GM19438 (cell line): ENCODE measurements around the gene SUPT20H.
"Not testable (repeated sequence)": the region's sequence is repeated elsewhere in the genome, so short reads cannot be mapped to it uniquely, and the experiment has no call there.

Experiments used
- ATAC-seq: cut with Tn5 transposase; IDR thresholded peaks from one replicate; pipeline ENCODE4 v1.9.1; 2021; ENCODE audit warnings: low read depth; ENCODE audit not compliant: unreplicated experiment

SUPT20H gene

DNA sequence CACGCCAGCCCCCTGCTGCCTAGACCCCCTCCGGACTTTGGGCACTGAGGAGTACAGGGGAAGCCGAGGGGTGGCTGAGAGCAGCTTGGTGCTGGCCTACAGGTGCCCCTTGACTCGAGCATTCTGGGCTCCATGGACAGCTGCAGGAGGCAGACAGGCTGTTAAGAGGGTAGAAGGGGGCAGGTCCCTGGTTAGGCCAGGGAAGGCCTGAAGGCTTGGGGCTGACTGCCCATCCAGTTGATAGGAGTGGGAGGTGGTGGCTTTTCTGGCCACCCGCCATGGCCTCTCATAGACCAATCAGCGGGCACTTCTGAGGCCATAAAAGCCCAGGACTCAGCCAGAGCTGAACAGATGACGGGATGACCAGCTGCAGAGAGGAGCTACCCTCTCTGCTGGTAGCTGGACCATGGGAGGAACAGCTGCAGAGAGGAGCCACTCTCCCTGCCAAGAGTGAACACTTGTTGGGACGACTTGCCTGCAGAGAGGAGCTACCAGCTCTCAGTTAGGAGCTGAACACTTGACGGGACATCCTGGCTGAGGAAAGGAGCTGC, 10.7 kb upstream of the SUPT20H start:
- ATAC-seq: no peak

DNA sequence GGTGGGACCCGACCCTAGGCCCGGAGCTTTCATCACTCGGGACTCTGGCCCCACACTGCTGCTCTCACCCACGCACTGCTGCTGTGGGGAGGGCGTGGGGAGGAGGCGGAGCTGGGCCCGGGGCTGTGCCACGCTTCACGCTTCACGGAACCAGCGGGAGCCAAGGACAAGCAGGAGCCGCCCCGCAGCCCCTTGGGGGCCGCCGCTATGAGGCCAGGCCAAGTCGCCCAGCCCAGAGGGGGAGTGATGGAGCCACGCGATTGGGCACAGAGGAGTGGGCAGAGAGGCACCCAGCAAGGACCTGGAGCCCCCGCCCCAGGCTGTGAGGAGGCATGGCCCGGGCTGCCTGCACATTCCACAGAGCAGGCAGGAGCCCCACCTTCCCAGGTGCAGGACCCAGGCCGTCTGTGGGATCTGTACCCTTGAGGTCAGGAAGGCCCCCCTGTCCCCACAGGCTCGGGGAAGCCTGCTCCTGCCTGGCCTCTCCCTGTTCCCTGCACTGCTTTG, 10.2 kb upstream of the SUPT20H start:
- no peak for ATAC-seq

DNA sequence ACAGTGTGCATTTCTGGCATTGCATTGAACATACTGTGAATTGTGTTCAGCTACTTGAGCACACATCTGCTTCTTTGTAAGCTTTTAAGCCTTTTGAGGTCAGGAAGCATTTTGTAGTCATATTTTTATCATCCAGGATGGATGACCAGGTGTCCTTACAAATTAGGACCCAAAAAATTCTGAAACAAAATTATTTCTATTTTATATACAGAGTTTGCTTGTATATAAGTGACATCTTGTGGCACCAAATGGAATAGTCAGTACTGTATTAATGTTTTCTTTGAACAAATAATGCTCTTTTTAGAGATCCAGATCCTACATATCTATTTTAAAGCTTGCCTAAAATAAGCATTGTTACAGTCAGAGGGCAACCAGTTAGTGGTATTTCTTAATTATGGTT, 9.5 kb upstream of the SUPT20H start:
- ATAC-seq: no peak

DNA sequence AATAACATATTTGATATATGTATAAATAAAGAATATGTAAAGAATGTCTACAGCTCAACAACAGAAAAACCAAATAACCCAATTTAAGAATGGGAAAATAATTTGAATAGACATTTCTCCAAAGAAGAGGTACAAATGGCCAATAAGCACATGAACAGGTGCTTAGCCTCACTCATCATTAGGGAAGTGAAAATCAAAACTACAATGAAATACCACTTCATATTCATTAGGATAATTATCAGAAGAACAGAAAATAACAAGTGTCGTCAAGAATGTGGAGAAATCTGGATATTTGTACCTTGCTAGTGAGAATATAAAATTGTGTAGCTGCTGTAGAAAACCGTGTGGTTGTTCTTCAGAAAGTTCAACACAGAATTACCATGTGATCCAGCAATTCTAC, 8.4 kb upstream of the SUPT20H start:
- ATAC-seq: no peak

DNA sequence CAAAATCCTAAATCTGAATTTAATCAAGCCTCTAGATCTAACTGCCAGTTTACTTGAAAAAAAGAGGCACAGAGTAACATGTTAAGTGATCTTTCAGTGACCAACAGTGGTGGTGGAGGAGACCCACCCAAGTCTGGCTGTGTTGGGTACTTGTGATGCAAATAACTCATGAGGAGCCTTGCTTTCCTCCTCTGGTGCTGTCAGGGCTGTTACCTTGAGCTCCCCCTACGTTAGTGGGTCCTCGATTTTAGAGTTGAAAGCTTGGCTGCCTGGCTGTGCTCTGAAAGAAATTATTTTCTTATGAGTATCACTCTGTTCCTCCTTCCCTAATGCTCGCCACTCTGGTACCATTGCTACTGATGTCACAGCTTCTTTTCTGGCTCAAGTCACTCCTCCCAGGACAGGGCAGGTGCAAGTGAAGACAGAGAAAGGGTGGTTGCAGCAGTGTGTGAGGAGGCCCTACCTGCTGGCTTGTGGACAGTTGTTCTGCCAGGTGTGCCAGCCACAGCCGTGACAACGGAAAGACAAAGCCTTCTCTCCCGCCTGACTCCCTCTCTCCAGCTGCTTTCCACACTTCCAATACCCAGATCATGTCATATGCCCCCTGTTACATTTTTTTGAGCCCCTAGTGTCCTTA, 6.5 kb upstream of the SUPT20H start:
- ATAC-seq: no peak

DNA sequence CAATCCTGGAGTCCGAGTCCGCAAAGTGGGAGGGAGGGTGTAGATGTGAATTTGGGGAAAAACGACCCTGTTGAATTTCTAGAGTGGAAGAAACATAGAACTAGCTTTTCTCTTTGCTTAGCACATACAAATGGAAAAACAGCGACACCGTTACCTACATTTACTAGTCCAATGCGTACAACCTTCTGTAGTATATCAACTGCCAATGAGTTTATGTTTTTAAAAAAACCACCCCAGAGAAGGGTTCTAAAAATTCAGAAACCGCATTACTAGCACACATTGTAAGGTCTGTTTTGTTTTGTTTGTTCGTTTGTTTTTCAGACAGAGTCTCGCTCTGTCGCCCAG, 332 bp upstream of the SUPT20H start:
- peak; percentile 21 for ATAC-seq

DNA sequence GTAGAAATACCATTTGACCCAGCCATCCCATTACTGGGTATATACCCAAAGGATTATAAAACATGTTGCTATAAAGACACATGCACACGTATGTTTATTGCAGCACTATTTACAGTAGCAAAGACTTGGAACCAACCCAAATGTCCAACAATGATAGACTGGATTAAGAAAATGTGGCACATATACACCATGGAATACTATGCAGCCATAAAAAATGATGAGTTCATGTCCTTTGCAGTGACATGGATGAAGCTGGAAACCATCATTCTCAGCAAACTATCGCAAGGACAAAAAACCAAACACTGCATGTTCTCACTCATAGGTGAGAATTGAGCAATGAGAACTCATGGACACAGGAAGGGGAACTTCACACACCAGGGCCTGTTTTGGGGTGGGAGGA, 3.3 kb downstream of the SUPT20H start:
- not testable (repeated sequence) for ATAC-seq

DNA sequence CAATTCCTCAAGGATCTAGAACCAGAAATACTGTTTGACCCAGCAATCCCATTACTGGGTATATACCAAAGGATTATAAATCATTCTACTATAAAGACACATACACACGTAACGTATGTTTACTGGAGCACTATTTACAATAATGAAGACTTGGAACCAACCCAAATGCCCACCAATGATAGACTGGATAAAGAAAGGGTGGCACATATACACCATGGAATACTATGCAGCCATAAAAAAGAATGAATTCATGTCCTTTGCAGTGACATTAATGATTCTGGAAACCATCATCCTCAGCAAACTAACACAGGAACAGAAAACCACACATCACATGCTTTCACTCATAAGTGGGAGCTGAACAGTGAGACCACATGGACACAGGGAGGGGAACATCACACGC, 6.4 kb downstream of the SUPT20H start:
- ATAC-seq: not testable (repeated sequence)

DNA sequence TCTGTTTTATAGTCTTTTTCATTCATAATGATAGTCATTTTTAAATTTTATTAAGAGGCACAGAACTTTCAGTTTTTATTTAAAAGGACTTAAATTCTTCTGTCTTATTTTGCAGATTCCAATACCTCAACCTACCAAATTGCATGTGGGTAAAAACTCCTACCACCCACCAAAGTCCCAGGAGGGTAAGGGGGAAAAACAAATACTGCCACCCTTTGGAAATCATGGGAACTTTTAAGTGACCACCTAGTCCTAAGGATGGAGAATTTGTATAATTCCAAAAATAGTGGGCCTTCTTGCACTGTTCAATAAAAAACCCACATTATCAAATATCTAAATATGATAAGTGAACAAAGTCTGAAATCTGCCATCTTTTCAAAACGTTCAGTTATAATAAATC, 9.7 kb downstream of the SUPT20H start:
- no peak for ATAC-seq

DNA sequence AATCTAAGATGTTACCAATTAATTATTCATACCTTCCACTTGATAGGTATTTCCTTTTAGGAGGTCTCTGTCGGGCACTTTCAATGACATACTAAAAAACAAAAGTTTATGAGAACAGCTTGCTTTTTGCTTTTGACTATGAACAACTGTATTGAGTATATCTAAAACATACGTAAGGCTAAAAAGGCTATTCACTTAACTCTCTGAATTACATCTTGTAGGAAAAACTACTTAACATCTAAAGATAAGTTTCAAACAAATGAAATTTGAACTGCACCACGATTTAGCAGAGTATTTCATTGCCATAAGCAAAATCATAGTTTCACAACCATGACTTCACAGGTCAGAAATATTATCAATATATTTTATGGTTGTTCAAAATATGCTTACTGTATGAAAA, 11.6 kb downstream of the SUPT20H start:
- no peak for ATAC-seq

DNA sequence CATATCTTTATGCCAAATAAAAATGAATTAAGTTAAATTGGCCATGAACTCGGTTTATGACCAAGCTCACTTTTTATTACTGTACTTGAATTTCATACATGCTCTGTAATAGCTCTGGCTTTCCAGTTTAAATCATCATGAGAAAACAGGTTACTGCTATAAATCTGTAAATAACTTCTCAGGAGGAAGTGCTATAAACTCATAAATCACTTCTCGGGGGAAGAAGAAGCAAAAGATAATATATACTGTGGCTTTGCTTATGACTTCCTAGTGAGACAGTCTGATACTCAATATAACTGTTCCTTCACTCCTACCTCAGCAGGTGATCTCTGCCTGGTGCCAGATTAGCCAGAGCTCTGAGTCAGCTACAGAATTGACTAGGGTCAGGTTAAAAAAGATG, 12.5 kb downstream of the SUPT20H start:
- ATAC-seq: no peak

DNA sequence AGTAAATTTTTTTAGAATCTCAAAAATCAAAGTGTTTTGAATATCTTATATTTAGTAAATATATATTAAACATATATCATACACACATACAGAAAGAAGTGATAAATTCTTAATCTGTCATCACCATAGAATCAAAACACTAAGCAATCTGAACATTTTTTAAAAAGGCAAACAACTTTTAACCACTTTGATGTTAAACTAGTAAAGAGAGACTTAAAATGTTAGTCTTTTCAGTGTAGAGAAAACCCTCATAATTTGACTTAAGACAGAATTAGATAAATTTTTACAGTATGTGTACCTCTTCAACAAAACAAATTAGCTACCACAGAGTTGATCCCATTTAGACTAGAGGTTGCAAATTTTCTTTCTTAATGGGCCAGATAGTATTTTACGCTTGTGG, 13.4 kb downstream of the SUPT20H start:
- ATAC-seq: no peak

DNA sequence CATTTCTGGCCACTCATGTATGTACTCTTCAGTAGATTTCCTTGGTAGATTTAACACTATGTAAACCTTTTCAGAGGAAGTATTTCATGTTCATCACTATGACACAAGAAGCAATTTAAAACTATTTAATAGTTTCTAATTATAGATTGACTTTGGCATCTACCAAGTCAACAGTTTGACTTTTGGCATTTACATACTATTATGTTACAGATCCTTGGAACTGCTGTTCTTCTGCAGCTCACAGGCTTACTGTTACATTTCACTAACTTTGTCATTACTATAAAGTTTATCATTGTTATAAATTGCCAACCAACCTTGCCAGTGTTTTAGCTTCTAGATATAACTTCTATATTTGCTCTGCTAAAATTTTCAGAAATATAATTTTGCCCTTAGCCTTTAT, 18.7 kb downstream of the SUPT20H start:
- ATAC-seq: no peak

DNA sequence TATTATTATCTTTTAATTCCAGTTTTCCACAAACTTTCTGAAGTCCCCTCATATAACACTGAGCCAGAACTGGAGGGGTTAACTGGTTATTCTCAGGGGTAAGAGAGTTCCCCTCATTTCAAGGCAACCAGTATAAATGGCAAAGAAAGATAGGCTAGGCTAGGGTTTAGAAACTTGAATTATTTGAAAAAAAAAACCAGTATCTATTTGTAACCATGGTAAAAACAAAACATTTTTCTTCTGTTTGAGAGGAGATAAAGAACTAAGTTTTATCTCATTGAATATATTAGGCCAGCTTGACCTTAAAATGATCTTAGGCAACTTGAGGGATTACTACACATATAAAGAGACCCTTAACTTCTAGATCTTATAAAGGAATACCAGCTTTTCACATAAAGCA, 19.6 kb downstream of the SUPT20H start:
- ATAC-seq: no peak

DNA sequence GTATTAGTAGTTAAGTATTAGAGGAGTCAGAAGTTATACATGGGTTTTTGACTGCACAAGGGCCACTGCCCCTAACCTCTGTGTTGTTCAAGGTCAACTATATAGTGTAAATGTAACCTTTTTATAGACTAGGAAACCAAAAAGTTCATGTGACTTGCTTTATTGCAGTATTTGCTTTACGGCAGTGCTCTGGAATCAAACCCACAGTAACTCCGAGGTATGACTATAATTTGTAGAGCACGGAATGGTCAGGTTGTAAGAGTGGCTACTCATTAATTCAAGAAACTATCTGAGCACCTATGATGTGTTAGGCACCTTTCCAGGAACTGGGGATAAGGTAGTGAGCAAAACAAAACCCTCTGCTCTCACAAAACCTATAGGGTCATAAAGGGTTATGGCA, 22.2 kb downstream of the SUPT20H start:
- no peak for ATAC-seq

DNA sequence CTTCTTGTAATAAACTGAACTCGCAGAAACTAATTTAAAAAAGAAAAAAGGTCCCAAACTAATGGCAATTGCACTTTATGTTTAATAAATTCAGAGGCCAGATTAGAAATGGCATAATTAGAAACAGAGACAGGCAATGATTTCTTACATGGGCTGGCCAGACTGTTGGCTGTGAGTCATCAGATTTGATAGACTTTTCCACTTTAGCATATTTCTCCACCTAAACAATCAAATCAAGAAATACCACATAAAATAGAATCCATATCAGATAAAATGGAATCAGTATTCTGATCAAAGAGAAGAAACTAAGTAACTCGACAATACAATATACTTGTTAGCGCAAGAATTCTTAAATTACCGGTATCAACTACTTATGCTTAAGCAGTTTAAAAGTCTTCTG, 29.9 kb downstream of the SUPT20H start:
- ATAC-seq: no peak

DNA sequence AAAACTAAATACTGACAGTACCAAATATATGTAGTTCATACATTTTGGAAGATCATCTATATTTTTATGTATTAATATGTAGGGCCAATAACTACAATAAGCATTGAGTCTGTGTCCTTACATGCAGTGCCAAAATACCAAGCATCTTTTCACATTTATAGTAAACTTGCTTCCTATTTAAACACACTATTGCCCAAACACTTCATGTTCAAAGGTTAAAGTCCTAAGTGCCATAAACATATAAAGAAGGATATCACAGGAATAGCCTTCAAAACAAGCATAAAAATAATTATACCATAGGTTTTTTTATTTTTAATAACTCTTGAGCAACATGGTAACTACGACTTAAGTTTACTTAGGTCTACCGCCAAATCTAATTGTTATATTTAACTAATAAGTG, 31.8 kb downstream of the SUPT20H start:
- no peak for ATAC-seq

DNA sequence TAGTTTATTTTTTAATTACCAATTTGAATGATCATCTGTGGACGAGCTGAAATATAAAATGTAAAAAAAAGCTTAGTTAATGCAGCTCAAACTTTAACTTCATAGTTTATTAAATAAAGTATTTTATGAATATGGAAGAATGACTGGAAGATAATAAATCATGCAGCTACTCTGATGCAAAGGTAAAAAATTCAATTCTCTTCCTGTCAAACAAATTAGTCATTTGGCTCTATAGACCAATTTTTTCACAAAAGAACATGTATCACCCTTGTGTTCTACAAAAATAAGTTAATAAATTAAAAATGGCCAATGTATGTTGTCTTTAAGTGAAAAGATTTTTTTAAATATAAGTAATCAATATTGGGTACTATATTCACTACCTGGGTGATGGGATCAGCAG, 32.7 kb downstream of the SUPT20H start:
- ATAC-seq: no peak

DNA sequence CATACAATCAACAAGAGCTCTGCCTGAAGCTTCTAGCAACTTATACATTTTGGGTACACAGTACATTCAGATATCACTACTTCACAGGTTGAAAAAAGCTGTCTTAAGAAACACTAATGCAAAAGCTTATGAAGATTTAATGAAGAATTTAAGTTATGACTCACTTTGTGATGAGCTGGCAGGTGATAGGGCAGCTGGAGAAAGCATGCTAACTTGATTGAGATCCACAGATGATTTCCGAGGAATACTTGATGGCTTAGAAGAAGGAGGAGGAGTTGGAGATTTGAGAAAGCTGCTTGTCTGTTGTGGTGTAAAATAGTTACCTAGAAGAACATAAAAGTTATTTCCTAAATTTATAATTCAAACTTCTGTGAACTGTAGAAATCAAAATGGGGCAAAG, 35.6 kb downstream of the SUPT20H start:
- no peak for ATAC-seq

DNA sequence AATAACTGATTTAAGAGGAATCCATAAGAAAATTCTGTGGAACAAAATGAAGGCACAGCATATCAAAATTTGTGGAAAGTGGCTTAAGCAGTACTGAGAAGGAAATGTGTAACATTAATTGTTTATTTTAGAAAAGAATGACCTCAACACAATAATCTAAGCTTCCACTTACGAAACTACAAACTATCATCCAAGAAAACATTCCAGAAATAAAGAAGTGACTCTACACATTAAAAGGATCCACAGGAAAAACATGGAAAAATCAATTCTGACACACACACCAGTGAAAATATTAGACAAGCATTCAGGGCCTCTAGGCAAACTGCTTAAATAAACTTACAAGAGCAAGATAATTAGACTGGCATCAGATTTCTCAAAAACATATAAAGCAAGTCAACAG, 44.9 kb downstream of the SUPT20H start:
- no peak for ATAC-seq

DNA sequence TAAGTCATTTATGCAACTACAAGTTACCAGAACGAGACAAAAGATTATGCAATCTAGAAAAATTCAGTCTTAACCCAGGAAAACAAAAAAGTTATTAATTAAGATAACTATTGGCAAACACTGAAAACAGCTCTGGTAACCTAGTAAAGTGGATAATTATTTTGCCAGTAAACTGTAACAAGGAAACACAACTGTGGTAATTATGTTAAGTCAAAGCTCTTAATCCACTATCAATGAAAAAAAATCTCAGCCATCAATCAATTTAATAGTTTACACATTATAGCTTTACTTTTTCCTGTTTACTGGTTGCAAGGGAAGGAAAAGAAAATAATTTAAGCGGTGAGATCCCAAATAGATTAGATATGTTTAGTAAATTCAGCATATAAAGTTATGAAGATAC, 47.7 kb downstream of the SUPT20H start:
- ATAC-seq: no peak

DNA sequence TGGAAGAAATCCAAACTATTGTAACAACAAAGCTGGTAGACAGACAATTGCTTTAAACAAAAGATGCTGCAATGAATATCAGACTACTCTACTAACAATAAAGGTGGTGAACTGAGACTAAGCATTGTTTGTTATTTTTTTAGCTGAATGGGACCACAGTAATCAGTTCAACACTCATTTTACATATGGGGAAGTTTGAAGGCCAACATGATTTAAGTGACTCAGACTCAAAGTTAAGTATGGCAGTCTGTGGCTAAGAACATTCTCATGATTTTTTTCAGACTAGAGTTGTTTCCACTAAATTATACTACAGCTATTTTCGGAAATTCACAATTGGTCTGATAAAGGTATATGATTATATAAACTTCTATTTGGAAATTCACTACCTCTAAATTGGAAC, 48.5 kb downstream of the SUPT20H start:
- ATAC-seq: no peak

DNA sequence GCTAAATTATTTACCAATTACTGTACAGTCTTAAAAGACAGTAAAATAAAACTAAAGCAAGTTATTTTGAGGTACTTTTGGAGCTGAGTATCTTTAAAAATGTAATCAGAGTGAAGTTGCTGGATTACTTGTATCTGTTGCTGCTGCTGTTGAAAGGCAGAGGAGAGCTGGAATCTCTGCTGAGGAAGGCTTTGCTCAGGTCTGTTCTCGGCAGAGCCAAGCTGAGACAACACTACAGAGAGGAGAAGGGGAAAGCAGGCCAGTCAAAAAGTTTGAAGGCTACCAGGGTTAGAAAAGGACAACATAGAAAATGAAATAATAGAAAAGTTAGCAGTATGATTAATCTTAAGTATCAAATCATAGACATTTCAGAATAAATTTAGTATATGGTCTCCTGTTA, 49.1 kb downstream of the SUPT20H start:
- ATAC-seq: no peak
